Mucosa of stomach (tissue), 1 donor: ENCODE results near the gene FAM32A.

Experiments
- H3K27me3 ChIP-seq: one replicate; pipeline ENCODE4 v1.7.0; 2013; ENCODE audit warnings: mild to moderate bottlenecking, low read length; ENCODE audit not compliant: control insufficient read depth, insufficient read depth
- H3K36me3 ChIP-seq: one replicate; pipeline ENCODE4 v1.7.0; 2013; ENCODE audit warnings: low read length; ENCODE audit not compliant: control insufficient read depth, insufficient read depth
- H3K4me1 ChIP-seq: one replicate; pipeline ENCODE4 v1.7.0; 2013; ENCODE audit warnings: mild to moderate bottlenecking, low read length; ENCODE audit not compliant: control insufficient read depth, insufficient read depth
- H3K4me3 ChIP-seq: one replicate; pipeline ENCODE4 v1.7.0; 2013; ENCODE audit warnings: low read length
- H3K9ac ChIP-seq: one replicate; pipeline ENCODE4 v1.7.0; 2013; ENCODE audit warnings: mild to moderate bottlenecking, low read length, moderate library complexity
- H3K9me3 ChIP-seq: one replicate; pipeline ENCODE4 v1.7.0; 2013; ENCODE audit warnings: mild to moderate bottlenecking, low read length, moderate library complexity; ENCODE audit not compliant: control insufficient read depth
- donor health status: Pancreatic carcinoma.

Gene FAM32A

GRCh38 chr19:16197188-16197621 lies 12.0 kb downstream of the FAM32A start:
- H3K4me1 ChIP-seq, result peaks cover 44% of the 10 kb centered on the region
- H3K4me3 ChIP-seq, result peak overlapping the region; percentile 80
- peak overlapping the region; percentile 87 for H3K9ac ChIP-seq
- H3K36me3 ChIP-seq, result no peaks in the 10 kb centered on the region
- no peaks in the 10 kb centered on the region for H3K27me3 ChIP-seq
- no peaks in the 10 kb centered on the region for H3K9me3 ChIP-seq

GRCh38 chr19:16197622-16198369 lies 12.6 kb downstream of the FAM32A start, which contains the start of gene AP1M1:
Gene AP1M1 (plus strand): TSS chr19:16197911. CDS start chr19:16198027, 116 bp downstream.
- Histone ChIP-seq H3K9me3 (no peaks in the 10 kb centered on the region), H3K27me3 (no peaks in the 10 kb centered on the region)

GRCh38 chr19:16198370-16198651 lies 13.1 kb downstream of the FAM32A start:
- Histone ChIP-seq H3K4me1 (peaks cover 44% of the 10 kb centered on the region), H3K9me3 (no peaks in the 10 kb centered on the region), H3K4me3 (peak overlapping the region; percentile 80), H3K36me3 (no peaks in the 10 kb centered on the region), H3K9ac (peak overlapping the region; percentile 87), H3K27me3 (no peaks in the 10 kb centered on the region)

More at GRCh38 chr19:16197622-16198369, 12.6 kb downstream of the FAM32A start, which contains the start of gene AP1M1:
- Histone ChIP-seq H3K4me1 (peaks cover 44% of the 10 kb centered on the region), H3K36me3 (no peaks in the 10 kb centered on the region), H3K9ac (peak within 1 kb of the TSS; percentile 87), H3K4me3 (peak within 1 kb of the TSS; percentile 80)

- Histone ChIP-seq H3K4me3 (no peak overlapping the region), H3K9me3 (no peaks in the 10 kb centered on the region), H3K9ac (no peak overlapping the region), H3K36me3 (peaks cover 4% of the 10 kb centered on the region), H3K4me1 (peaks cover 44% of the 10 kb centered on the region), H3K27me3 (no peaks in the 10 kb centered on the region)
These were observed 14.2 kb downstream of the FAM32A start for GRCh38 chr19:16199275-16199932.

GRCh38 chr19:16200038-16201010 lies 15.1 kb downstream of the FAM32A start:
- Histone ChIP-seq H3K9me3 (no peaks in the 10 kb centered on the region), H3K4me3 (no peak overlapping the region), H3K27me3 (no peaks in the 10 kb centered on the region), H3K36me3 (peaks cover 4% of the 10 kb centered on the region), H3K9ac (no peak overlapping the region), H3K4me1 (peaks cover 39% of the 10 kb centered on the region)

GRCh38 chr19:16201011-16201391 lies 15.8 kb downstream of the FAM32A start:
- Histone ChIP-seq H3K4me1 (peaks cover 32% of the 10 kb centered on the region), H3K9me3 (no peaks in the 10 kb centered on the region), H3K27me3 (no peaks in the 10 kb centered on the region), H3K36me3 (peaks cover 4% of the 10 kb centered on the region), H3K4me3 (no peak overlapping the region), H3K9ac (no peak overlapping the region)

- Histone ChIP-seq H3K9ac (no peak overlapping the region), H3K36me3 (peaks cover 4% of the 10 kb centered on the region), H3K4me1 (peaks cover 21% of the 10 kb centered on the region), H3K27me3 (no peaks in the 10 kb centered on the region), H3K9me3 (no peaks in the 10 kb centered on the region), H3K4me3 (no peak overlapping the region)
These were observed 17.4 kb downstream of the FAM32A start for GRCh38 chr19:16202320-16203255.

- no peaks in the 10 kb centered on the region for H3K9me3 ChIP-seq
- peaks cover 17% of the 10 kb centered on the region for H3K4me1 ChIP-seq
- no peaks in the 10 kb centered on the region for H3K27me3 ChIP-seq
- peaks cover 4% of the 10 kb centered on the region for H3K36me3 ChIP-seq
- no peak overlapping the region for H3K9ac ChIP-seq
- no peak overlapping the region for H3K4me3 ChIP-seq
These were observed 18.2 kb downstream of the FAM32A start for GRCh38 chr19:16203256-16204004.

- Histone ChIP-seq H3K27me3 (no peaks in the 10 kb centered on the region), H3K9me3 (no peaks in the 10 kb centered on the region), H3K9ac (no peak overlapping the region), H3K36me3 (peaks cover 4% of the 10 kb centered on the region), H3K4me3 (no peak overlapping the region), H3K4me1 (peaks cover 11% of the 10 kb centered on the region)
These were observed 18.7 kb downstream of the FAM32A start for GRCh38 chr19:16204005-16204294.

GRCh38 chr19:16205205-16206045 lies 20.2 kb downstream of the FAM32A start:
- H3K4me3 ChIP-seq, result no peak overlapping the region
- no peaks in the 10 kb centered on the region for H3K9me3 ChIP-seq
- no peak overlapping the region for H3K9ac ChIP-seq
- no peaks in the 10 kb centered on the region for H3K4me1 ChIP-seq
- H3K36me3 ChIP-seq, result peaks cover 4% of the 10 kb centered on the region
- no peaks in the 10 kb centered on the region for H3K27me3 ChIP-seq
